Activated CD8-positive, alpha-beta memory T cell treated with anti-CD3 and anti-CD28 coated beads, Interleukin-2, amount 50 U/mL, for 24 hours (primary cell): ENCODE data around the gene FAM163A.
"Not testable (repeated sequence)": the region's sequence is repeated elsewhere in the genome, so short reads cannot be mapped to it uniquely, and the experiment has no call there.

Source experiments
- DNase-seq: peaks from one replicate; pipeline ENCODE4 v3.0.0-alpha.2; 2020; ENCODE audit errors: extremely low read depth

The FAM163A gene

DNA sequence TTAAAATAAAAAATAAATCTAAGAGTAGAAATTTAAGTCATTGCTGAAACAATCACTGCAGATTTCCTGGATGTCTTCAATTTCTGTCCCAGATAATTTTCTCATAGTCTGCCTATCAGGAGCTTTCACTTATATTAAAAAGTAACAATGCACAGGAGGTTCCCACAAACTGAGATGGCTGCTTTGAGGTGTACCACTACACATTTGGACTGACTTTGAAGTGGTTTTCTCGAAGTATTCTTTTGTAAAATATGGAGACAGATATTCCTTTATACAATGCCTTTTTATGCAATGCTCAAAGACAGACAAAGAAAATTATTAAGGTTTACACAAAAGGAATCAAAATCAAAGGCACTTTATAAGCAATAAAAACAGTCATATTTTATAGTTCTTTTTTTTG, 110.0 kb downstream of the FAM163A start:
- no peak for DNase-seq

DNA sequence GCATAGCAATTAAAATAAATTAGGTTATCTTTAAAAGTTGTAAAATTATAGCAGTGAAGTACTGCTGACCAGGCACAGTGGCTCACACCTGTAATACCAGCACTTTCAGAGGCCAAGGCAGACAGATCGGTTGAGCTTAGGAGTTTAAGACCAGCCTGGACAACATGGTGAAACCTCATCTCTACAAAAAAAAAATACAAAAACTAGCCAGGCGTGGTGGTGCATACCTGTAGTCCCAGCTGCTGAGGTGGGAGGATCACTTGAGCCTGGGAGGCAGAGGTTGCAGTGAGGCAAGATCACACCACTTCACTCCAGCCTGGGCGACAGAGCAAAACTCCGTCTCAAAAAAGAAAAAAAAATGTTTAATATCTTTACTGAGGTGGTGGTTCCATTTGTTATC, 112.7 kb downstream of the FAM163A start:
- DNase-seq: not testable (repeated sequence)

- no peak for DNase-seq
These were observed 113.2 kb downstream of the FAM163A start for GRCh38 chr1:179856296-179856695.

- DNase-seq: no peak
These were observed 113.9 kb downstream of the FAM163A start for GRCh38 chr1:179857009-179857408.

DNA sequence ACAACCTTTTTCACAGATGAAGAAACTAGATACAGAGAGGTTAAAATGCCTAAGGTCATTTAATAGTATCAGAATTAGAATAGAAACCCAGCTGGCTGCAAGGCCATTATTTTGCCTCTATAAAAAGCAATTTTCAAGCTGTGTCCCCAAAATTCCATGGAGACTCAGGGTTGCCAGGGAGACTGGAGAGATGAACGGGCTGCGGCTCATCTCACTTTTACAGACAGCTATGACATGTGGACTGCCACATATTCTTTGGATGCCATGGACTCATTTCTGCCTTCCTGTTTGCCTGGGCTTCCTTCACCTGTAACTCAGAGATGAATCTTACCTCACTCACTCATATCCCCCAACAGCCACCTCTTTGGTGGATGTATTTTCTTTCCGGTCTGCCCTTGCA, 117.6 kb downstream of the FAM163A start:
- DNase-seq: no peak

DNA sequence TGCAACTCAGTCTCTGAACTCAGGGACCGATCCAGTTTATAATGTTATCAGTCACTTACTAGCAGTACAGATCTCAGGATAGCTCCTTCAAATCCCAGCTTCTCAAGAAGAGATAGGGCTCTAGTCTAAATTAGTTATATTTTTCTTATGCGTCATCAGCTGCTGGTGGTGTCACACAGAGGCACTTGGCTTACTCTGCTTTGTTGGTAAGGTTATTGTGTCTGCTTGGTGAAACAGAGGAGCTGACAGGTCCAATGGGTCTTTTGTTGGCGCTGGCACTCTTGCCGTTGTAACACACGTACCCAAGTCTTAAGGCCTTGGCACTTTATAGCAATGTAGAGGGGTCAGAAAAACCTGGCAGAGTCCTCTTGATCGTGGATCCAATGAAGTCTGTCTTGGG, 122.3 kb downstream of the FAM163A start:
- no peak for DNase-seq
